Activated CD4-positive, alpha-beta T cell treated with anti-CD3 and anti-CD28 coated beads for 36 hours (primary cell): ENCODE results near the gene PPP1R1C. TPM values are rescaled to one million over a fixed set of nuclear protein-coding genes. Genes with fewer than 3 reads are reported as not detected.

Source experiments
- ATAC-seq: fragments of 200-7000 bp; cut with Tn5 transposase; one replicate; pipeline ENCODE4 v1.10.0; 2021; ENCODE audit warnings: mild to moderate bottlenecking, moderate library complexity
- CTCF ChIA-PET: fragments of 350-600 bp; sonication (Branson Sonifier 250); formaldehyde crosslinking; loops from one replicate; lab custom pipeline; 2021; ENCODE audit warnings: antibody characterized with exemption; lab: Charles Lee
- POLR2A ChIA-PET: fragments of 350-600 bp; sonication (Branson Sonifier 250); formaldehyde crosslinking; loops from one replicate; lab custom pipeline; 2021; ENCODE audit warnings: antibody characterized with exemption, inconsistent platforms; lab: Charles Lee
- DNase-seq: peaks from one replicate; pipeline ENCODE4 v3.0.0-alpha.2; 2020
- H3K27ac Mint-ChIP-seq: one replicate; pipeline ENCODE4 v1.8.0; 2021; ENCODE audit warnings: mixed read lengths
- H3K27me3 Mint-ChIP-seq: one replicate; pipeline ENCODE4 v1.8.0; 2021; ENCODE audit warnings: mixed read lengths
- H3K36me3 Mint-ChIP-seq: one replicate; pipeline ENCODE4 v1.8.0; 2021; ENCODE audit warnings: low read depth, mixed read lengths
- H3K4me1 Mint-ChIP-seq: one replicate; pipeline ENCODE4 v1.8.0; 2021; ENCODE audit warnings: mixed read lengths
- H3K4me3 Mint-ChIP-seq: one replicate; pipeline ENCODE4 v1.8.0; 2021; ENCODE audit warnings: mild to moderate bottlenecking, moderate library complexity, mixed read lengths
- H3K9me3 Mint-ChIP-seq: one replicate; pipeline ENCODE4 v1.8.0; 2021; ENCODE audit warnings: low read depth, mixed read lengths
- intact Hi-C, 2 experiments: fragments of 100-400 bp; cut with DNase I in 1 of 2; cut with micrococcal nuclease in 1 of 2; formaldehyde crosslinking; loops; one replicate each; pipeline versions ENCODE4 v1.14.2 to v1.15.1; 2022 to 2024; cut with DNase I, micrococcal nuclease
- total RNA-seq, 2 experiments: library from RNA; stranded (reverse); gene quantifications; one replicate each; pipeline ENCODE4 v1.2.3, GENCODE V29; 2021

Gene PPP1R1C
- total RNA-seq, 2 experiments from 2014 or later = not detected

- no peak for DNase-seq
- ATAC-seq = no peak
- peaks cover under 1% of the 10 kb centered on the region for H3K4me1 Mint-ChIP-seq
- POLR2A ChIA-PET = no interaction called here
- CTCF ChIA-PET = no interaction called here
- no peak overlapping the region for H3K4me3 Mint-ChIP-seq
- no peaks in the 10 kb centered on the region for H3K9me3 Mint-ChIP-seq
- H3K27ac Mint-ChIP-seq = no peak overlapping the region
- no peaks in the 10 kb centered on the region for H3K27me3 Mint-ChIP-seq
- H3K36me3 Mint-ChIP-seq = no peaks in the 10 kb centered on the region
- intact Hi-C loops = no loop called here
Measured at GRCh38 chr2:181992776-181993175, 7.1 kb downstream of the PPP1R1C start.

- Mint-ChIP-seq H3K36me3 (no peaks in the 10 kb centered on the region), H3K4me3 (no peak overlapping the region), H3K9me3 (no peaks in the 10 kb centered on the region), H3K4me1 (peaks cover 3% of the 10 kb centered on the region), H3K27me3 (no peaks in the 10 kb centered on the region), H3K27ac (no peak overlapping the region)
- intact Hi-C loops = no loop called here
- ATAC-seq (no peak), DNase-seq (no peak)
- ChIA-PET CTCF (interaction anchor here (0.6 kb wide), 1 partner anchor 398 kb away, joined by 4 read pairs; no protein-coding TSS in a partner anchor), POLR2A (no interaction called here)
Measured at GRCh38 chr2:181995289-181995688, 9.6 kb downstream of the PPP1R1C start.

- Mint-ChIP-seq H3K4me1 (peaks cover 3% of the 10 kb centered on the region), H3K27ac (no peak overlapping the region), H3K9me3 (no peaks in the 10 kb centered on the region), H3K27me3 (no peaks in the 10 kb centered on the region), H3K36me3 (no peaks in the 10 kb centered on the region), H3K4me3 (no peak overlapping the region)
- intact Hi-C loops = no loop called here
- ChIA-PET CTCF (no interaction called here), POLR2A (no interaction called here)
- DNase-seq (no peak), ATAC-seq (no peak)
Measured at GRCh38 chr2:181998041-181998835, 12.6 kb downstream of the PPP1R1C start.

- no peak for ATAC-seq
- ChIA-PET CTCF (interaction anchor here (0.6 kb wide), 1 partner anchor 998 kb away, joined by 3 read pairs; no protein-coding TSS in a partner anchor), POLR2A (no interaction called here)
- Mint-ChIP-seq H3K36me3 (no peaks in the 10 kb centered on the region), H3K9me3 (no peaks in the 10 kb centered on the region), H3K4me1 (peaks cover 3% of the 10 kb centered on the region), H3K4me3 (no peak overlapping the region), H3K27me3 (no peaks in the 10 kb centered on the region), H3K27ac (no peak overlapping the region)
- DNase-seq = no peak
- intact Hi-C loops = no loop called here
Measured at GRCh38 chr2:181998891-181999654, 13.4 kb downstream of the PPP1R1C start.

GRCh38 chr2:181999911-182000310 is 14.3 kb downstream of the PPP1R1C start:
- ChIA-PET POLR2A (no interaction called here), CTCF (interaction anchor here (0.7 kb wide), 1 partner anchor 77 kb away, joined by 3 read pairs; no protein-coding TSS in a partner anchor)
- Mint-ChIP-seq H3K4me3 (no peak overlapping the region), H3K27ac (no peak overlapping the region), H3K27me3 (no peaks in the 10 kb centered on the region), H3K36me3 (no peaks in the 10 kb centered on the region), H3K9me3 (no peaks in the 10 kb centered on the region), H3K4me1 (peaks cover 3% of the 10 kb centered on the region)
- DNase-seq (no peak), ATAC-seq (no peak)
- intact Hi-C loops = no loop called here

GRCh38 chr2:182004945-182005520 is 19.4 kb downstream of the PPP1R1C start:
- Mint-ChIP-seq H3K4me1 (no peaks in the 10 kb centered on the region), H3K27ac (no peak overlapping the region), H3K36me3 (no peaks in the 10 kb centered on the region), H3K4me3 (no peak overlapping the region), H3K9me3 (no peaks in the 10 kb centered on the region), H3K27me3 (no peaks in the 10 kb centered on the region)
- DNase-seq (no peak), ATAC-seq (no peak)
- POLR2A ChIA-PET = no interaction called here
- CTCF ChIA-PET = interaction anchor here (0.8 to 1.2 kb wide), 3 partner anchors 10 to 51 kb away, joined by 3 read pairs; no protein-coding TSS in a partner anchor
- intact Hi-C loops = no loop called here

- ATAC-seq (no peak), DNase-seq (no peak)
- Mint-ChIP-seq H3K36me3 (no peaks in the 10 kb centered on the region), H3K27me3 (no peaks in the 10 kb centered on the region), H3K4me3 (no peak overlapping the region), H3K4me1 (no peaks in the 10 kb centered on the region), H3K27ac (no peak overlapping the region), H3K9me3 (peaks cover 2% of the 10 kb centered on the region)
- CTCF ChIA-PET = interaction anchor here (0.8 kb wide), 1 partner anchor 57 kb away, joined by 4 read pairs; no protein-coding TSS in a partner anchor
- POLR2A ChIA-PET = no interaction called here
- intact Hi-C loops = no loop called here
Measured at GRCh38 chr2:182006595-182007341, 21.1 kb downstream of the PPP1R1C start.

- CTCF ChIA-PET = interaction anchor here (0.6 to 0.9 kb wide), 2 partner anchors 10 to 503 kb away, joined by 3 read pairs; no protein-coding TSS in a partner anchor
- no peak overlapping the region for H3K27ac Mint-ChIP-seq
- DNase-seq (no peak), ATAC-seq (no peak)
- H3K4me1 Mint-ChIP-seq = no peaks in the 10 kb centered on the region
- no peaks in the 10 kb centered on the region for H3K36me3 Mint-ChIP-seq
- POLR2A ChIA-PET = no interaction called here
- intact Hi-C loops = no loop called here
- no peaks in the 10 kb centered on the region for H3K27me3 Mint-ChIP-seq
- H3K4me3 Mint-ChIP-seq = no peak overlapping the region
- peaks cover 19% of the 10 kb centered on the region for H3K9me3 Mint-ChIP-seq
Measured at GRCh38 chr2:182014284-182014683, 28.6 kb downstream of the PPP1R1C start.

- Mint-ChIP-seq H3K4me1 (no peaks in the 10 kb centered on the region), H3K27ac (no peak overlapping the region), H3K4me3 (no peak overlapping the region), H3K36me3 (no peaks in the 10 kb centered on the region), H3K27me3 (no peaks in the 10 kb centered on the region), H3K9me3 (peaks cover 19% of the 10 kb centered on the region)
- intact Hi-C loops = no loop called here
- ChIA-PET POLR2A (interaction anchor here (0.6 kb wide), 1 partner anchor 28 kb away, joined by 3 read pairs; no protein-coding TSS in a partner anchor), CTCF (interaction anchor here (0.9 kb wide), 1 partner anchor 11 kb away, joined by 3 read pairs; no protein-coding TSS in a partner anchor)
- DNase-seq (no peak), ATAC-seq (no peak)
Measured at GRCh38 chr2:182015334-182016109, 29.9 kb downstream of the PPP1R1C start.

- ChIA-PET POLR2A (no interaction called here), CTCF (no interaction called here)
- no peak for DNase-seq
- peaks cover 1% of the 10 kb centered on the region for H3K4me1 Mint-ChIP-seq
- H3K27ac Mint-ChIP-seq = no peak overlapping the region
- intact Hi-C loops = no loop called here
- H3K4me3 Mint-ChIP-seq = no peak overlapping the region
- H3K36me3 Mint-ChIP-seq = peaks cover 4% of the 10 kb centered on the region
- peaks cover 2% of the 10 kb centered on the region for H3K27me3 Mint-ChIP-seq
- ATAC-seq = no peak
- peaks cover 17% of the 10 kb centered on the region for H3K9me3 Mint-ChIP-seq
Measured at GRCh38 chr2:182018218-182018617, 32.6 kb downstream of the PPP1R1C start.
